K562 (cell line): ENCODE results near the gene TMEM181. TPM values are rescaled to one million over a fixed set of nuclear protein-coding genes. Genes with fewer than 3 reads are reported as not detected.
A peak's percentile ranks its signal among the peaks of the same experiment; 100 is the strongest.

ENCODE experiments used
- BHLHE40 ChIP-seq: IDR thresholded peaks from 2 replicates; pipeline ENCODE4 v1.6.1; 2011; ENCODE audit warnings: low read length, improper control_type of control experiment
- CBFA2T3 ChIP-seq: fragments of 450-650 bp; IDR thresholded peaks from 2 replicates; pipeline ENCODE4 v1.6.1; 2017
- CXXC5 ChIP-seq: fragments of 250-450 bp; sonication (Bioruptor Pico); IDR thresholded peaks from 2 replicates; pipeline ENCODE4 v1.8.0; 2022; ENCODE audit warnings: inconsistent platforms, mild to moderate bottlenecking, moderate library complexity
- JUN ChIP-seq, 2 experiments: sonication (generic) in 1 of 2; formaldehyde crosslinking in 1 of 2; IDR thresholded peaks; 2 replicates each; pipeline versions ENCODE4 v1.6.1 to v1.8.0; 2012 to 2022; ENCODE audit warnings: borderline replicate concordance in 2 of 2, mild to moderate bottlenecking in 2 of 2, improper control_type of control experiment in 1 of 2, low read depth in 1 of 2, low read length in 1 of 2, missing genetic modification reagents in 1 of 2
- MBD2 ChIP-seq: sonication (generic); IDR thresholded peaks from 2 replicates; pipeline ENCODE4 v1.6.1; 2016; ENCODE audit warnings: low read depth, borderline replicate concordance
- NCOA4 ChIP-seq: fragments of 450-650 bp; IDR thresholded peaks from 2 replicates; pipeline ENCODE4 v1.6.1; 2018; ENCODE audit warnings: mild to moderate bottlenecking; ENCODE audit not compliant: partially characterized antibody
- NFRKB ChIP-seq: fragments of 450-650 bp; IDR thresholded peaks from 2 replicates; pipeline ENCODE4 v1.6.1; 2016; ENCODE audit warnings: low read depth
- XRCC5 ChIP-seq: fragments of 200-400 bp; formaldehyde crosslinking; IDR thresholded peaks from 2 replicates; pipeline ENCODE4 v1.6.1; 2017; ENCODE audit warnings: low read depth, mild to moderate bottlenecking, low read length
- ZNF175 ChIP-seq: fragments of 200-800 bp; sonication (Bioruptor generic); IDR thresholded peaks from 2 replicates; pipeline ENCODE4 v1.6.1; 2016; ENCODE audit warnings: low read depth, mild to moderate bottlenecking, missing genetic modification characterization, missing compliant biosample characterization
- ZNF184 ChIP-seq: sonication (generic); formaldehyde crosslinking; IDR thresholded peaks from 2 replicates; pipeline ENCODE4 v1.5.0; 2020; ENCODE audit warnings: missing genetic modification reagents
- ZNF324 ChIP-seq: fragments of 250-450 bp; sonication (Bioruptor Pico); IDR thresholded peaks from 2 replicates; pipeline ENCODE4 v1.4.0; 2020; ENCODE audit warnings: mild to moderate bottlenecking
- ZNF436 ChIP-seq: fragments of 250-450, 450-650 bp; sonication (Bioruptor Pico); formaldehyde crosslinking; IDR thresholded peaks from 2 replicates; pipeline ENCODE4 v1.7.0; 2020; ENCODE audit warnings: mild to moderate bottlenecking
- ZNF644 ChIP-seq: fragments of 200-800 bp; sonication (Bioruptor generic); IDR thresholded peaks from 2 replicates; pipeline ENCODE4 v1.6.1; 2016; ENCODE audit warnings: low read depth, missing genetic modification characterization, missing compliant biosample characterization
- ZZZ3 ChIP-seq: fragments of 450-650 bp; IDR thresholded peaks from 2 replicates; pipeline ENCODE4 v1.6.1; 2016; ENCODE audit warnings: antibody characterized with exemption, mild to moderate bottlenecking, moderate library complexity
- polyA plus RNA-seq, 8 experiments: library from polyadenylated mRNA; depleted of rRNA in 4 of 8; stranded (reverse) in 5 of 8; unstranded in 3 of 8; fragments of >200 nt; fragmentation: Nextera tagmentation in 2 of 8; fragmentation: Illumina TruSeq in 1 of 8; extraction: Ambion mirVana in 2 of 8; extraction: Trizol in 1 of 8; gene quantifications; 2 replicates each; pipeline versions ENCODE4 v1.2.1 to v1.2.3, GENCODE V29; 2011 to 2014; ENCODE audit warnings: inconsistent platforms in 1 of 8, missing spikeins in 1 of 8
- total RNA-seq, 7 experiments: library from RNA; depleted of rRNA in 6 of 7; stranded (reverse); fragments of >200 nt in 6 of 7; fragmentation: Illumina TruSeq in 2 of 7; extraction: Trizol in 2 of 7; gene quantifications; 2 replicates each; pipeline versions ENCODE4 v1.2.1 to v1.2.3, GENCODE V29; 2011 to 2021; ENCODE audit warnings: low replicate concordance in 1 of 7
- TF ChIP-seq, protein P1 (sequence below): fragments of 250-450 bp; sonication (Bioruptor Pico); IDR thresholded peaks from 2 replicates; pipeline ENCODE4 v1.5.0; 2020; ENCODE audit warnings: mild to moderate bottlenecking
- TF ChIP-seq, protein P2 (sequence below): sonication (generic); formaldehyde crosslinking; IDR thresholded peaks from 2 replicates; pipeline ENCODE4 v1.4.0; 2020; ENCODE audit warnings: mild to moderate bottlenecking, missing genetic modification reagents
- TF ChIP-seq, protein P3 (sequence below): fragments of 250-450 bp; sonication (Bioruptor Pico); IDR thresholded peaks from 2 replicates; pipeline ENCODE4 v1.8.0; 2022; ENCODE audit warnings: moderate library complexity, mild to moderate bottlenecking, inconsistent platforms
- TF ChIP-seq, protein P4 (sequence below), 2 experiments: fragments of 450-650 bp in 1 of 2; sonication (generic) in 1 of 2; formaldehyde crosslinking; conservative IDR thresholded peaks; 2 replicates each; pipeline versions ENCODE4 v1.4.0 to v1.8.1; 2020 to 2022; ENCODE audit warnings: mild to moderate bottlenecking in 1 of 2, missing genetic modification reagents in 1 of 2
- TF ChIP-seq, protein P5 (sequence below): fragments of 250-450 bp; sonication (Bioruptor Pico); IDR thresholded peaks from 2 replicates; pipeline ENCODE4 v1.5.1; 2021; ENCODE audit warnings: mild to moderate bottlenecking
- TF ChIP-seq, protein P6 (sequence below): fragments of 250-450 bp; sonication (Bioruptor Pico); IDR thresholded peaks from 2 replicates; pipeline ENCODE4 v1.9.0; 2021; ENCODE audit warnings: mild to moderate bottlenecking

Gene TMEM181
- total and polyA plus RNA-seq, 9 of the 15 experiments (the other 6 are each of a cell fraction or from before 2014, with no cell fraction given), result 5.6 to 27.2 (median 19.9) TPM

DNA sequence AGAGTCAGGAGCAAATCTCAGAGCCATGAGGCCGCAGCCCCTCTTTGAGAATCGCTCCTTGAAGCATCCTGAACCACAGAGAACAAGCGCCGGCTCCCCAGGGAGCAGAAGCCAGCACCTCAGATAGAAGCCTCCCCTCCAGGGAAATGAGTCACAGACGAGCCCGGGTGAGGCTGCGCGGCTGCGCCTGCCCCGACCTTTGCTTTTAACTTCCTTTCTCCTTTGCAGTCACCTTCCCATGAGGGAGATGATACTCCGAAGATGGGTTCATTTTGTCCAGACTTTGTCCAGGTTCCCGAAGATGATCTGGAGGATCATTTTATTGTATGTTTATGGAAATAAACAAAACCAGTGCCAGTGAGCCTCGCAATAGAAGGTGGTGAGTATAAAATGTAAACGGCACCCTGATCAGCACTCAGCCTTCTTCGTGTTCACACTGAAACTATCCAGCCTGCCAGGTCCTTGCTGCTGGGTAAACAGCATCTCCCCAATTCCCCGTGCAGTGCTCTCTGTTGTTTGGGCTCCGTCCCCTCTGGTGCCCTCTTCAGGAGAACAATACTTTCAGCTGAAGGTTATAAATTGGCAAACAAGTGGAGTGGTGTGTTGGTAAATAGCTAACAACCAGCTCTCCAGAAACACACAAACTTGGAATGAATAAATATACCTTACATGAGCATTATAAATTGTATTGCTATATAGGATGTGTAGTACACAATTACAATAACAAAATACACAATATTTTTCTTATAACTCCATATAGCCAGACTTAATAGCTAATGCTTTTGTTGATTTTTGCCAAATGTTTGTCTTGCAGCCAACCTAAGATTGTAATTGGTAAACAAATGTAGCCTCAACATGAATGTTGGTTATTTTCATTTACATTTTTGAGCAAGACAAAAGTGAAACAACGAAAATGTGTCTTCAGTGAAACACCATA lies 41.4 kb upstream of the TMEM181 start (continued):
- TF ChIP-seq, protein P1, sequence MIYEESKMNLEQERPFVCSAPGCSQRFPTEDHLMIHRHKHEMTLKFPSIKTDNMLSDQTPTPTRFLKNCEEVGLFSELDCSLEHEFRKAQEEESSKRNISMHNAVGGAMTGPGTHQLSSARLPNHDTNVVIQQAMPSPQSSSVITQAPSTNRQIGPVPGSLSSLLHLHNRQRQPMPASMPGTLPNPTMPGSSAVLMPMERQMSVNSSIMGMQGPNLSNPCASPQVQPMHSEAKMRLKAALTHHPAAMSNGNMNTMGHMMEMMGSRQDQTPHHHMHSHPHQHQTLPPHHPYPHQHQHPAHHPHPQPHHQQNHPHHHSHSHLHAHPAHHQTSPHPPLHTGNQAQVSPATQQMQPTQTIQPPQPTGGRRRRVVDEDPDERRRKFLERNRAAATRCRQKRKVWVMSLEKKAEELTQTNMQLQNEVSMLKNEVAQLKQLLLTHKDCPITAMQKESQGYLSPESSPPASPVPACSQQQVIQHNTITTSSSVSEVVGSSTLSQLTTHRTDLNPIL (CRISPR knock-in tag), result no peak
- TF ChIP-seq CXXC5 (CRISPR knock-in tag), result 0 out of 2 replicates have a peak, but pooled peaks have one; percentile 31
- peak; percentile 40; the same call in 1 of the 2 replicates for TF ChIP-seq JUN (IDR thresholded peaks at IDR 0.05; ENCODE audit: borderline replicate concordance, low read depth, low read length)
- no peak for TF ChIP-seq JUN (CRISPR knock-in tag; IDR thresholded peaks at IDR 0.05; ENCODE audit: borderline replicate concordance)
- TF ChIP-seq, protein P2, sequence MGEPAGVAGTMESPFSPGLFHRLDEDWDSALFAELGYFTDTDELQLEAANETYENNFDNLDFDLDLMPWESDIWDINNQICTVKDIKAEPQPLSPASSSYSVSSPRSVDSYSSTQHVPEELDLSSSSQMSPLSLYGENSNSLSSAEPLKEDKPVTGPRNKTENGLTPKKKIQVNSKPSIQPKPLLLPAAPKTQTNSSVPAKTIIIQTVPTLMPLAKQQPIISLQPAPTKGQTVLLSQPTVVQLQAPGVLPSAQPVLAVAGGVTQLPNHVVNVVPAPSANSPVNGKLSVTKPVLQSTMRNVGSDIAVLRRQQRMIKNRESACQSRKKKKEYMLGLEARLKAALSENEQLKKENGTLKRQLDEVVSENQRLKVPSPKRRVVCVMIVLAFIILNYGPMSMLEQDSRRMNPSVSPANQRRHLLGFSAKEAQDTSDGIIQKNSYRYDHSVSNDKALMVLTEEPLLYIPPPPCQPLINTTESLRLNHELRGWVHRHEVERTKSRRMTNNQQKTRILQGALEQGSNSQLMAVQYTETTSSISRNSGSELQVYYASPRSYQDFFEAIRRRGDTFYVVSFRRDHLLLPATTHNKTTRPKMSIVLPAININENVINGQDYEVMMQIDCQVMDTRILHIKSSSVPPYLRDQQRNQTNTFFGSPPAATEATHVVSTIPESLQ (CRISPR knock-in tag), result no peak
- TF ChIP-seq, protein P3, sequence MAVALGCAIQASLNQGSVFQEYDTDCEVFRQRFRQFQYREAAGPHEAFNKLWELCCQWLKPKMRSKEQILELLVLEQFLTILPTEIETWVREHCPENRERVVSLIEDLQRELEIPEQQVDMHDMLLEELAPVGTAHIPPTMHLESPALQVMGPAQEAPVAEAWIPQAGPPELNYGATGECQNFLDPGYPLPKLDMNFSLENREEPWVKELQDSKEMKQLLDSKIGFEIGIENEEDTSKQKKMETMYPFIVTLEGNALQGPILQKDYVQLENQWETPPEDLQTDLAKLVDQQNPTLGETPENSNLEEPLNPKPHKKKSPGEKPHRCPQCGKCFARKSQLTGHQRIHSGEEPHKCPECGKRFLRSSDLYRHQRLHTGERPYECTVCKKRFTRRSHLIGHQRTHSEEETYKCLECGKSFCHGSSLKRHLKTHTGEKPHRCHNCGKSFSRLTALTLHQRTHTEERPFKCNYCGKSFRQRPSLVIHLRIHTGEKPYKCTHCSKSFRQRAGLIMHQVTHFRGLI (CRISPR knock-in tag), result no peak
- TF ChIP-seq BHLHE40, result no peak
- TF ChIP-seq, protein P4, sequence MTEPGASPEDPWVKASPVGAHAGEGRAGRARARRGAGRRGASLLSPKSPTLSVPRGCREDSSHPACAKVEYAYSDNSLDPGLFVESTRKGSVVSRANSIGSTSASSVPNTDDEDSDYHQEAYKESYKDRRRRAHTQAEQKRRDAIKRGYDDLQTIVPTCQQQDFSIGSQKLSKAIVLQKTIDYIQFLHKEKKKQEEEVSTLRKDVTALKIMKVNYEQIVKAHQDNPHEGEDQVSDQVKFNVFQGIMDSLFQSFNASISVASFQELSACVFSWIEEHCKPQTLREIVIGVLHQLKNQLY (CRISPR knock-in tag; conservative IDR thresholded peaks at IDR 0.05), result no peak
- TF ChIP-seq MBD2, result no peak
- TF ChIP-seq ZNF644 (tag), result no peak
- no peak for TF ChIP-seq ZNF324 (CRISPR knock-in tag)
- TF ChIP-seq ZZZ3, result no peak
- TF ChIP-seq, protein P5, sequence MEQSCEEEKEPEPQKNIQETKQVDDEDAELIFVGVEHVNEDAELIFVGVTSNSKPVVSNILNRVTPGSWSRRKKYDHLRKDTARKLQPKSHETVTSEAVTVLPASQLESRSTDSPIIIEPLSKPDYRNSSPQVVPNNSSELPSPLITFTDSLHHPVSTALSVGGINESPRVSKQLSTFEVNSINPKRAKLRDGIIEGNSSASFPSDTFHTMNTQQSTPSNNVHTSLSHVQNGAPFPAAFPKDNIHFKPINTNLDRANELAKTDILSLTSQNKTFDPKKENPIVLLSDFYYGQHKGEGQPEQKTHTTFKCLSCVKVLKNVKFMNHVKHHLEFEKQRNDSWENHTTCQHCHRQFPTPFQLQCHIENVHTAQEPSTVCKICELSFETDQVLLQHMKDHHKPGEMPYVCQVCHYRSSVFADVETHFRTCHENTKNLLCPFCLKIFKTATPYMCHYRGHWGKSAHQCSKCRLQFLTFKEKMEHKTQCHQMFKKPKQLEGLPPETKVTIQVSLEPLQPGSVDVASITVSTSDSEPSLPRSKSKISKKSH (CRISPR knock-in tag), result no peak
- TF ChIP-seq ZNF175 (CRISPR knock-in tag), result no peak
- TF ChIP-seq ZNF184 (CRISPR knock-in tag), result no peak
- TF ChIP-seq XRCC5, result no peak
- TF ChIP-seq NFRKB, result no peak
- TF ChIP-seq NCOA4, result no peak
- TF ChIP-seq CBFA2T3, result no peak
- no peak for TF ChIP-seq ZNF436 (CRISPR knock-in tag)
- TF ChIP-seq, protein P6, sequence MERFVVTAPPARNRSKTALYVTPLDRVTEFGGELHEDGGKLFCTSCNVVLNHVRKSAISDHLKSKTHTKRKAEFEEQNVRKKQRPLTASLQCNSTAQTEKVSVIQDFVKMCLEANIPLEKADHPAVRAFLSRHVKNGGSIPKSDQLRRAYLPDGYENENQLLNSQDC, result no peak
